C1 segment of cervical spinal cord (tissue), 14 donors: ENCODE data around the gene DNAH6.

Source experiments
- DNase-seq, 14 donors: peaks; one replicate each; lab custom pipeline; 2025; lab: John Stamatoyannopoulos, UW

The DNAH6 gene

DNA sequence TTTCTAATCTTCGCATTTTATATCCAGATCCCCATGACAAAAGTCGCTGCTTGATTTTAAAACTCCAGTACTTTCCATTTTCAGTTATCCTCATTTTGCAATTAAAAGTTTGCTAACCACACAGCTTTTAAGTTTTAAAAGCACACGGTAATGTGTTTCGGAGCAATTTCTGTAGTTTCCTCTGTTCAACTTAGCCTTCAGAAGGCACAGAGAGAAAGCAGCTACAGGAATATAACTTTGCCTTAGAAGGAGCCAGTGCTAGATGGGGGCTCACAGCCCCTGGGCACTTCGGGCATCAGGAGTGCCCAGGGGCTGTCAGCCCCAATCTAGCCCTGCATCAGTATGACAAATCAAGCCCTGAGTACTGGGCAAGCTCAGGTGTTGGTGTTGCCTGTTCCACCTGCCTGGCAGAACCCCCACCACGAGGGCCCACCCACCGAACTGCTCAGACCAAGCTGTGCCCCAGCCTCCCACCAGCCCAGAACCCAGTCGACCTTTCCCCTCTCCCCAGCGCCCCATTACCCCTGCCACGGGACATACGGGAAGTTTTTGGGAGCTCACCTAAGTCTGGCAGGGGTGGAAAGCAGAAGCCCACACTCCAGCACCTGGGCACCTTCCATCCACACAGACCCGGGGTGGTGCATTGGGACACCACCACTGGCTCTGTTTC, 317.3 kb downstream of the DNAH6 start:
- DNase-seq: no peak

GRCh38 chr2:84836215-84836614, 319.9 kb downstream of the DNAH6 start:
- DNase-seq: no peak

- no peak for DNase-seq
Observed at GRCh38 chr2:84838434-84839145, 322.3 kb downstream of the DNAH6 start.

DNA sequence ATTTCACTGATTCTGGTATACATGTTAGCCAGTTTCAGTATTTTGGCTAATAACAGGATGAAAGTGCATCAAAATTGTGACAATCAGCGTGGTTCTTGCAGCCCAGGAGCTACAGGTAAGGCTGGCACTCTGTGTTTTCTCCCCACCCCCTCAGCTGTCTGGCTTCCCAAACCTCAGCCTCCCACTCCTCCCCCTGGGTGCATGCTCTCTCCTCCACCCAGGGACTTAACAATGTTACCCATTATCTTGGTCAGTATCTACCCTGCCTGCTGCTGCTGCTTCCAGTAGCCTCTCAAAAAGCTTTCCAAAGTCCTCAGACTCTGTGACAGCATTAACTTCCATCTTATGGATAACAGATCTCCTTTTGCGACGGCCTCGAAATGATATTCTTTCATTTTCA, 323.6 kb downstream of the DNAH6 start:
- no peak for DNase-seq

GRCh38 chr2:84840306-84840705, 324.0 kb downstream of the DNAH6 start:
- DNase-seq: no peak

DNA sequence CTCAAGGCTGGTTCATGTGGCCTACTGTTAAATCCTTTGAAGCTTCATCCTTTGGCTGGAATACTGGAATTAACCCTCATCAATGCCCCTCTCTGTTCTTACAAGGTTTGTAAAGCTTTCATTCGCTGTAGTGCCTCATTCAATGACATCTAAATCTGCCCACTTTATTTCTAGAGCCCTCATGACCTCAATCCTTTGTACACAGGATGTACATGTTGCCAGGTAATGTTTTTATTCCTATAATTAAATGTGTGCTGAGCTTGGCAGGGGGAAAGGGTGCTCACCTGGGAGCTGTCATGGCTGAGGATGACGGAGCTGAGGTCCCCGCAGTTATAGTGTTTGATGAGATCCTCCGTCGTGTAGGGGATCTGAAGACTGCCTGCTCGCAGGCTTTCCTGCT, 325.3 kb downstream of the DNAH6 start:
- DNase-seq: no peak

- DNase-seq: no peak
Observed at GRCh38 chr2:84844141-84844540, 327.8 kb downstream of the DNAH6 start.

- no peak for DNase-seq
Observed at GRCh38 chr2:84846041-84846663, 329.9 kb downstream of the DNAH6 start.

- no peak for DNase-seq
Observed at GRCh38 chr2:84846741-84847142, 330.4 kb downstream of the DNAH6 start.

- DNase-seq: no peak
Observed at GRCh38 chr2:84847326-84848050, 331.2 kb downstream of the DNAH6 start.

DNA sequence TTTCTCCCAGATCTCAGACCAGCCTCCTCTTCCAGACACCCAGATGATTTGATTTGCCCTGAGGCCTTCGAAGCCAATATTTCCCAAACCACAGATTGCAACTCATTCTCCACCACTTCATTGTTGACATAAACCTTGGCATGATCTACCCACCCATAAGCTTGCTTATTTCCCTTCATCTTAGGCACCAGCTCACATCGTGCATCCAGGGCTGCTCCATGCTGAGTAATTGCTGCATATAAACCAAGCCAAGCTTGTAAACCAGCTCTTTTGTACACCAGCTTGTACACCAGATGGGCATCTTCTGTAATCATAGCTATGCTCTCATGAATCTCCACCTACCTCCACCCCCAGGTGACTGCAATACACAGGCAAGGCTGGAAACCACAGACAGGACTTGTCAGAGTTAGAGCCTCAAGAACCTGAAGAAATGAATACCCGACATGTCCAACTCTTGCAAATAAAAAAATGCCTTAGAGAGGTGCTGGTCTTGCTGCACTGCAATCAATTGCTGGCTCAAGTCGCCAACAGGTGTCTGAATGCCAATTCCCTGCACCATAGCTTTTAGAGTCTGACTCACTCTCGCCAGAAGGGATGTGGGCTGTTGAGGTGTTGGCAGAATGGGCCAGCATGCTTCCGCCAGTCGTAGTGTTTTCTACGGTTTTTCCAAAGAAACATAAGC, 333.1 kb downstream of the DNAH6 start:
- DNase-seq: peak in 1 of 14 donors; percentile 91

GRCh38 chr2:84850471-84850870, 334.2 kb downstream of the DNAH6 start:
- no peak for DNase-seq

GRCh38 chr2:84851876-84852275, 335.6 kb downstream of the DNAH6 start:
- DNase-seq: no peak

- no peak for DNase-seq
Observed at GRCh38 chr2:84854850-84855249, 338.6 kb downstream of the DNAH6 start.

DNA sequence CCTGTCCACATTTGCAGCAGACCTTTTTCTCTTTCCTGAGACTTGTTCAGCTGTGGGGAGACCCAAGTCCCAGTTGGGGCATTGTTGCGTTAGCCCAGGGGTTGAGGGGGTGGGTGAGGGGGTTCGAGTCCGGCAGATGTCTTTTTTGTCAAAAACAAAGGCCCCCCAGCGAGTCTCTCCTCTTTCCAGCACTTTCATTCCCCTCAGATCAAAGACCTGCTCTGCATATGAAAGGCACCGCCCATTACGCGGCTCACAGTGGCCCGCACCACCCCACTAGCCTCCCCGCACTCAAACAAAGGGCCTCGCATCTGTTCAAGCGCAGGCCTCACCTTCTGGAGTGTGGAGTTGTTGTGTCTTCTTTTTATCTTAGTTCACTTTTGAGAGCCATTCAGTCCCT, 339.4 kb downstream of the DNAH6 start:
- DNase-seq: no peak

DNA sequence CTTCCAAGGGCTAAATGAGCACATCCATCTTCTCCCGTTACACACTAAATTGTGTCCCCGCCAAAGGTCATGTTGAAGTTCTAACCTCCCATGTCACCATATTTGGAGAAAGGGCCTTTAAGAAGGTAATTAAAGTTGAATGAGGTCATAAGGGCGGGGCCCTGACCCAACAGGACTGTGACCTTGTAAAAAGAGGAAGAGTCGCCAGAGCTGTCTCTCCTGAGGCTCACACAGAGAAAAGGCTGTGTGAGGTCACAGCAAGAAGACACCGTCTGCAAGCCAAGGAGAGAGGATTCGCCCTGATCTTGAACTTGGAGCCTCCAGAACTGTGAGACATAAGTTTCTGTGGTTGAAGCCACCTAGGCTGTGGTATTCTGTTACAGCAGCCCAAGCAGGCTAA, 340.5 kb downstream of the DNAH6 start:
- DNase-seq: no peak

- no peak for DNase-seq
Observed at GRCh38 chr2:84857566-84857965, 341.3 kb downstream of the DNAH6 start.

DNA sequence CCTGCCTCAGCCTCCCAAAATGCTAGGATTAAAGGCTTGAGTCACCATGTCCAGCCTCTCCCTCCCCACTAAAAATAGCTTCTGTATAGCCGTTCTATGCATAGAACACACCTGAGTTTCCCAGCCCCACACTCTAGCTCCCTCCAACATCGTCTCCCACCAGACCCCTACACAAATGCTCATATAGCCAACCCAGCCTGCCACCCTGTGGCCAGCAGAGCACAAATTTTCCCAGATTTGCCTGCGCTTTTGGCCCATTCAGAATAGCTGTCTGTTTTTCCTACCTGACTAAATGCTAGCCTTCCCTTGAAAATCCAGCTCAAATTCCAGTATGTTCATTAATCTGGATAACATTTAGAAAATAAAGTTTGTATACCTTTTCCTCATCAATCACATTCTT, 341.8 kb downstream of the DNAH6 start:
- DNase-seq: no peak

DNA sequence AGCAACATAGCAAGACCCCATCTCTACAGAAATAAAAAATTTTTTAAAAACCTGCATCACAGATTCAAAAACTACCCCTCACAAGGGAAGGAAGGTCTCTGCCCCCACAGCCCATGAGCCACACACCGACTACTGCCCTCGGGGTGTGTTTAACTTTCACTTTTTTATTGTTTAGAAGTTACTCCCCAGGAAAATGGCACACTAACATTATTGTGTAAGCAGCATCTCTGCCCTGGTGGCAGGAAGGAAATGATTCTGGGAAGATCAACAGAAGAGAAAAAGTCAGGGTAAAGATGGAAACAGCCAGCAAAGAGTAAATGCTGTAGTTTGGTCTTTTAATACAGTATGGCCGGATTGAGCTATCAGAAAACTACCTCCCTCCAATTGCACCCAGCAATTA, 342.6 kb downstream of the DNAH6 start:
- DNase-seq: no peak

DNA sequence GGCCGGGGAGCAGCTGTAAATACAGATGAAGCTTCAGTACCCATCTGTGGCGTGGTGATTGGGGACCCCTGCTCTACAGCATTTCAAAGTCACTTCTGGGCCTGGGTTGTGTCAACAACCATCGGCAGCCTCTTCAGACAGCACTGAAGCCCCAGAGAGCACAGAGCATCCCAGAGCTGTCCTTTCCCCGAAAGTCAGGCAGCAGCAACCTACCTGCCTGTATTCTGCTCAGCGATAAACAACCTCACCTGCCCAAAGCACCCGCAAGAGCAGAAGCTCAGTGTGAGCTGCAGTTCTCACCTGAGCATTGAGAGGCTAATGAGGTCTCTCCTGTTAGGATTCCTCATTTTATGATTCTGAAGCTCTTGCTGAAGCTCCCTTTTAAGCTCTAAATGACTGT, 345.2 kb downstream of the DNAH6 start:
- DNase-seq: no peak

DNA sequence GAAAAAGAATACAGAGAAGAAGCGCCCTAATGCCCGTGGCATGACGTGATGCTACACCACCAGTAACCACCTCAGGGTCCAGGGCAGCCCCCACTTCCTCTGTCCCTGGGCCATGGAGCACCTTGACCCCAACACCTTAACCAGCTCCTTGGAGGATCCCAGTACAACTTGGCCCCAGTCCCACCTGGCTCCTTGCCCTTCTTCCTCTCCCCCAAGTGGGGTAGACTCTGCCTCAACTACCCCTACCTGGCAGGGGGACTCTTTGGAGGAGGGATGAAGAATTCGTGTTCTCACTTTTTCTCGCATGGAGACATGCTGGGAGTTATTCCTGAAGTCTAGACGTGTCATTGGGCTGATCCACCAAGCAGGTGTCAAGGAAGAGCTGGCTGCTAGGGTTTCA, 345.7 kb downstream of the DNAH6 start:
- no peak for DNase-seq
